ENCODE measurements around the gene SLC44A3. TPM values are rescaled to one million over a fixed set of nuclear protein-coding genes. Genes with fewer than 3 reads are reported as not detected.

The SLC44A3 gene
- total RNA-seq, 1 donor from 2014 or later: not detected

- H3K9me3 Mint-ChIP-seq: no peaks in the 10 kb centered on the region
- peaks cover 6% of the 10 kb centered on the region for H3K4me1 Mint-ChIP-seq (ENCODE audit: low read depth)
- no peak overlapping the region for H3K27ac Mint-ChIP-seq
- intact Hi-C loops (cut with micrococcal nuclease): loop anchor here (1.0 to 5.0 kb wide), 5 partner anchors 284 to 769 kb away; no protein-coding TSS in a partner anchor
- H3K4me3 Mint-ChIP-seq: no peak overlapping the region
- H3K27me3 Mint-ChIP-seq (ENCODE audit: insufficient read depth): peaks cover 2% of the 10 kb centered on the region
- no peak for DNase-seq (ENCODE audit: low spot score)
- no peaks in the 10 kb centered on the region for H3K36me3 Mint-ChIP-seq (ENCODE audit: low read depth)
Observed at GRCh38 chr1:94806441-94806871, 13.7 kb upstream of the SLC44A3 start.

DNA sequence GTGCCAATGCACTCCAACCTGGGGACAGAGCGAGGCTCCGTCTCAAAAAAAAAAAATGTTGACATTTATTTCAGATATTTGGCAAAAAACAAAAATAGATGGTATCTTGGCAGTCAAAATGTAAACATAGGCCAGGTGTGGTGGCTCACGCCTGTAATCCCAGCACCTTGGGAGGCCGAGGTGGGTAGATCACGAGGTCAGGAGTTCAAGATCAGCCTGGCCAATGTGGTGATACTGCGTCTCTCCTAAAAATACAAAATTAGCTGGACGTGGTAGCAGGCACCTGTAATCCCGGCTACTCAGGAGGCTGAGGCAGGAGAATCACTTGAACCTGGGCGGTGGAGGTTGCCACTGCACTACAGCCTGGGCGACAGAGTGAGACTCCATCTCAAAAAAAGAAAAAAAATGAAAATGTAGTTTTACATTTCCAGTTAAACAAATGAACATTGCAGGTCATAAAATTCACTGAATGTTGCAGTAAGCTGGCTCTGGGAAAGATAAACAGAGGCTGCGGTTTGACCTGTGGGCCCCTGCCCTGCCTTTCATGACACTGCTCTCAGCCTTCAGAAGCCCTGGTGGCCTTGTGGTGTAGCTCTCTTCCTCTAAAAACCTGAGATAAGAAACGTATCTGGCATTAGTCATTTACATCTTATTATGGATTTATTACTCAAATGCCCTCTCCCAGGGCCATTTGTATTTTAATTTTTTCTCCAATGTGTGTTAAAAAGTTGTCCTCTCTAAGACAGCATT, 12.2 kb upstream of the SLC44A3 start:
- H3K4me1 Mint-ChIP-seq (ENCODE audit: low read depth): no peaks in the 10 kb centered on the region
- no peak overlapping the region for H3K27ac Mint-ChIP-seq
- H3K27me3 Mint-ChIP-seq (ENCODE audit: insufficient read depth): peaks cover 8% of the 10 kb centered on the region
- H3K4me3 Mint-ChIP-seq: no peak overlapping the region
- DNase-seq (ENCODE audit: low spot score): no peak
- no peaks in the 10 kb centered on the region for H3K36me3 Mint-ChIP-seq (ENCODE audit: low read depth)
- intact Hi-C loops (cut with micrococcal nuclease): loop anchor here (5.0 kb wide), 2 partner anchors 746 to 771 kb away; no protein-coding TSS in a partner anchor
- no peaks in the 10 kb centered on the region for H3K9me3 Mint-ChIP-seq

GRCh38 chr1:94808669-94809068, 11.5 kb upstream of the SLC44A3 start:
- Mint-ChIP-seq H3K9me3 (no peaks in the 10 kb centered on the region), H3K27me3 (ENCODE audit: insufficient read depth) (peaks cover 10% of the 10 kb centered on the region), H3K4me3 (no peak overlapping the region), H3K36me3 (ENCODE audit: low read depth) (no peaks in the 10 kb centered on the region), H3K4me1 (ENCODE audit: low read depth) (no peaks in the 10 kb centered on the region), H3K27ac (no peak overlapping the region)
- intact Hi-C loops (cut with micrococcal nuclease): loop anchor here (5.0 kb wide), 2 partner anchors 746 to 771 kb away; no protein-coding TSS in a partner anchor
- DNase-seq (ENCODE audit: low spot score): no peak

GRCh38 chr1:94812985-94813384, 7.2 kb upstream of the SLC44A3 start:
- peaks cover 28% of the 10 kb centered on the region for H3K27me3 Mint-ChIP-seq (ENCODE audit: insufficient read depth)
- DNase-seq (ENCODE audit: low spot score): no peak
- no peak overlapping the region for H3K4me3 Mint-ChIP-seq
- intact Hi-C loops (cut with micrococcal nuclease): no loop called here
- H3K4me1 Mint-ChIP-seq (ENCODE audit: low read depth): no peaks in the 10 kb centered on the region
- H3K36me3 Mint-ChIP-seq (ENCODE audit: low read depth): no peaks in the 10 kb centered on the region
- H3K9me3 Mint-ChIP-seq: peaks cover 4% of the 10 kb centered on the region
- no peak overlapping the region for H3K27ac Mint-ChIP-seq

- no peak overlapping the region for H3K27ac Mint-ChIP-seq
- H3K36me3 Mint-ChIP-seq (ENCODE audit: low read depth): no peaks in the 10 kb centered on the region
- no peaks in the 10 kb centered on the region for H3K4me1 Mint-ChIP-seq (ENCODE audit: low read depth)
- H3K9me3 Mint-ChIP-seq: peaks cover 4% of the 10 kb centered on the region
- intact Hi-C loops (cut with micrococcal nuclease): no loop called here
- peaks cover 48% of the 10 kb centered on the region for H3K27me3 Mint-ChIP-seq (ENCODE audit: insufficient read depth)
- no peak for DNase-seq (ENCODE audit: low spot score)
- no peak overlapping the region for H3K4me3 Mint-ChIP-seq
Observed at GRCh38 chr1:94816030-94816429, 4.1 kb upstream of the SLC44A3 start.

DNA sequence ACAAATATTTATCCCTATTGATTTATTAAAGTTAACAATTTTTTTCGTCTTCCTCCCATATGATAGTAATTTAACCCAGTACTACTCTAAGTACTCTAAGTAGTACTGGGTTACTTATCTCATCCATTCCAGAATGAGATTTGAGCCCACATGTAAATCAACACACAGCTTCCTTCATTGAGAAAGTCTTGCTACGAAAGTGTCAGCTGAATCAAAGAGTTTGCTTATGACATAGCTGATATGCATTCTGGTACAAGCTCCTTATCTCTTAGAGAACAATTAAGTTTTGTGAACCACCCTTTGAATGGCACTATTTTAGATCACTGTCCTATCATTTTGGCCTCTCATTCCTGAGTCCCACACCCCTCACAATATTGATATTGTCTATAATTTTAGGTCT, 2.4 kb upstream of the SLC44A3 start:
- Mint-ChIP-seq H3K27me3 (ENCODE audit: insufficient read depth) (peaks cover 55% of the 10 kb centered on the region), H3K4me1 (ENCODE audit: low read depth) (no peaks in the 10 kb centered on the region), H3K4me3 (no peak overlapping the region), H3K9me3 (peaks cover 4% of the 10 kb centered on the region), H3K27ac (no peak overlapping the region), H3K36me3 (ENCODE audit: low read depth) (no peaks in the 10 kb centered on the region)
- intact Hi-C loops (cut with micrococcal nuclease): no loop called here
- DNase-seq (ENCODE audit: low spot score): no peak

- Mint-ChIP-seq H3K9me3 (no peaks in the 10 kb centered on the region), H3K27me3 (ENCODE audit: insufficient read depth) (peaks cover 60% of the 10 kb centered on the region), H3K36me3 (ENCODE audit: low read depth) (no peaks in the 10 kb centered on the region), H3K27ac (no peak overlapping the region), H3K4me1 (ENCODE audit: low read depth) (no peaks in the 10 kb centered on the region), H3K4me3 (no peak overlapping the region)
- intact Hi-C loops (cut with micrococcal nuclease): no loop called here
- no peak for DNase-seq (ENCODE audit: low spot score)
Observed at GRCh38 chr1:94819238-94819944, 766 bp upstream of the SLC44A3 start.

- DNase-seq (ENCODE audit: low spot score): no peak
- H3K27me3 Mint-ChIP-seq (ENCODE audit: insufficient read depth): peaks cover 55% of the 10 kb centered on the region
- intact Hi-C loops (cut with micrococcal nuclease): no loop called here
- H3K4me1 Mint-ChIP-seq (ENCODE audit: low read depth): no peaks in the 10 kb centered on the region
- no peak overlapping the region for H3K27ac Mint-ChIP-seq
- H3K9me3 Mint-ChIP-seq: no peaks in the 10 kb centered on the region
- peak overlapping the region; percentile 41 for H3K4me3 Mint-ChIP-seq
- H3K36me3 Mint-ChIP-seq (ENCODE audit: low read depth): no peaks in the 10 kb centered on the region
Observed at GRCh38 chr1:94820936-94821335, 779 bp downstream of the SLC44A3 start.

DNA sequence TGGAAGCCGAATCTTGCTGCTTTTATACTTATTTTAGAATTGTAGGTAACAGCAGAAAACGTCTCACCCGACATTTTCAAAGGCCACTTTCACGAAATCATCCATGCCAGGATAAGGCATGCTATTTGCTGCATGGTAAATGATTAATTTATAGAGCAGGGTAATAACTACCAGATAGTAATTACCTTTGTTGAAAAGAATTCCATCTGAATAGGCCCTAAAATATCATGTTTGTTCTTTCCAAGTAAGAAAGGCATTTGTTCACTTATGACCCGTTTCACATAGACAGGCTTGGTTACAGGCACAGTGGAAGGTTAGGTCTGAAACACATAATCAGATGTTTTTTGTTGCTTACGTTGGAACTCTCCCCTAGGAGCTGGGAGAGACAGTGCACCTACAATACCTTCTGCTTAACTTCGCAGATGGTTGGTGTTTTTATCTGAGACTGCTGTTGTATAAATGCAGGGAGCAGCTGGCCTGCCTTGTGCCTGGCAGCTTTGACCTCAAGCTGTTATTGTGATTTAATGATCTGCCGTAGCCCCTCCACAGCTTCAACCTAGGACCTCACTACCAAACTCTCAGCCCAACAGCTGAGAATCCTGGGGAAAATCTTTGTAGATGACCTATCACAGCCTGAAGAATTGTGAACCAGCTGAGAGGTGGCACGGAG, 1.6 kb downstream of the SLC44A3 start:
- H3K4me1 Mint-ChIP-seq (ENCODE audit: low read depth): no peaks in the 10 kb centered on the region
- intact Hi-C loops (cut with micrococcal nuclease): no loop called here
- no peak overlapping the region for H3K27ac Mint-ChIP-seq
- no peak for DNase-seq (ENCODE audit: low spot score)
- H3K9me3 Mint-ChIP-seq: no peaks in the 10 kb centered on the region
- H3K27me3 Mint-ChIP-seq (ENCODE audit: insufficient read depth): peaks cover 52% of the 10 kb centered on the region
- H3K4me3 Mint-ChIP-seq: no peak overlapping the region
- H3K36me3 Mint-ChIP-seq (ENCODE audit: low read depth): no peaks in the 10 kb centered on the region

GRCh38 chr1:94823116-94823515, 3.0 kb downstream of the SLC44A3 start:
- Mint-ChIP-seq H3K4me1 (ENCODE audit: low read depth) (no peaks in the 10 kb centered on the region), H3K9me3 (no peaks in the 10 kb centered on the region), H3K27me3 (ENCODE audit: insufficient read depth) (peaks cover 46% of the 10 kb centered on the region), H3K4me3 (no peak overlapping the region), H3K27ac (no peak overlapping the region), H3K36me3 (ENCODE audit: low read depth) (no peaks in the 10 kb centered on the region)
- intact Hi-C loops (cut with micrococcal nuclease): no loop called here
- DNase-seq (ENCODE audit: low spot score): no peak

GRCh38 chr1:94825936-94826335, 5.8 kb downstream of the SLC44A3 start:
- DNase-seq (ENCODE audit: low spot score): no peak
- H3K27ac Mint-ChIP-seq: no peak overlapping the region
- no peaks in the 10 kb centered on the region for H3K9me3 Mint-ChIP-seq
- no peaks in the 10 kb centered on the region for H3K4me1 Mint-ChIP-seq (ENCODE audit: low read depth)
- H3K27me3 Mint-ChIP-seq (ENCODE audit: insufficient read depth): peaks cover 28% of the 10 kb centered on the region
- intact Hi-C loops (cut with micrococcal nuclease): no loop called here
- H3K36me3 Mint-ChIP-seq (ENCODE audit: low read depth): no peaks in the 10 kb centered on the region
- no peak overlapping the region for H3K4me3 Mint-ChIP-seq

DNA sequence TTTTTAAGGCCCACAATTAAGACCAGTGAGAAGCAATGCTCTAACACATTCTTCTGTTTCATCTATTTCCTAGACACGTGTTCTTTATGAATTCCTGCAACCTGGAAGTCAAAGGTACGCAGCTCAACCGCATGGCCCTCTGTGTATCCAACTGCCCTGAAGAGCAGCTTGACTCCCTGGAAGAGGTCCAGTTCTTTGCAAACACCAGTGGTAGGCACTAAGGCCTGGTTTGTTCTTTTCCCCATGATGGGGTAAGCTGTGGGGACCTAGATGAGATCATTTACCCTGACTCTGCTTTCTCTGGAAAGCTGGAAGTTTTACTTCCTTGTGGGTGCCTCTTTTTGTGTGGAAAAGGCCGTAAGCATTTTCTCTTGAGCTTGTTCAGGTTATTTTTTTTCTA, 7.3 kb downstream of the SLC44A3 start:
- no peak overlapping the region for H3K27ac Mint-ChIP-seq
- no peaks in the 10 kb centered on the region for H3K9me3 Mint-ChIP-seq
- no peak overlapping the region for H3K4me3 Mint-ChIP-seq
- intact Hi-C loops (cut with micrococcal nuclease): no loop called here
- H3K27me3 Mint-ChIP-seq (ENCODE audit: insufficient read depth): peaks cover 24% of the 10 kb centered on the region
- H3K36me3 Mint-ChIP-seq (ENCODE audit: low read depth): no peaks in the 10 kb centered on the region
- DNase-seq (ENCODE audit: low spot score): no peak
- H3K4me1 Mint-ChIP-seq (ENCODE audit: low read depth): no peaks in the 10 kb centered on the region

GRCh38 chr1:94828251-94828650, 8.1 kb downstream of the SLC44A3 start:
- H3K27ac Mint-ChIP-seq: no peak overlapping the region
- H3K4me3 Mint-ChIP-seq: no peak overlapping the region

More at GRCh38 chr1:94828251-94828650, 8.1 kb downstream of the SLC44A3 start:
- Mint-ChIP-seq H3K36me3 (ENCODE audit: low read depth) (no peaks in the 10 kb centered on the region), H3K9me3 (no peaks in the 10 kb centered on the region), H3K27me3 (ENCODE audit: insufficient read depth) (peaks cover 21% of the 10 kb centered on the region), H3K4me1 (ENCODE audit: low read depth) (no peaks in the 10 kb centered on the region)
- intact Hi-C loops (cut with micrococcal nuclease): no loop called here
- no peak for DNase-seq (ENCODE audit: low spot score)

All from activated T-helper 1 cell treated with anti-CD3 and anti-CD28 coated beads, Interleukin-12 subunit alpha, Interleukin-12 subunit beta, Interleukin-2, Interleukin-4 antibody, amounts not matched to agents 30 ng/mL and 10 ng/mL and 1 ng/mL, durations not matched to agents 14 hours and 24 hours and 36 hours (primary cell).